GM12878 (cell line): ENCODE data around the gene KRT24.

Source experiments
- CTCF ChIP-seq, 3 experiments: IDR thresholded peaks in 2 of 3; conservative IDR thresholded peaks in 1 of 3; 2 replicates each; pipeline ENCODE4 v1.5.1; 2011; ENCODE audit warnings: low read depth in 3 of 3, low read length in 3 of 3, mild to moderate bottlenecking in 3 of 3, control low read depth in 2 of 3, moderate library complexity in 2 of 3, inconsistent platforms in 1 of 3, mixed read lengths in 1 of 3; ENCODE audit not compliant: control insufficient read depth in 2 of 3, insufficient read depth in 1 of 3; ENCODE audit errors: extremely low read depth in 1 of 3
- EGR1 ChIP-seq, 2 experiments: IDR thresholded peaks; 1 replicate in 1 of 2; 2 replicates in 1 of 2; pipeline ENCODE4 v1.6.1; 2011 to 2012; ENCODE audit warnings: low read depth in 2 of 2, low read length in 2 of 2, borderline replicate concordance in 1 of 2, mild to moderate bottlenecking in 1 of 2, moderate library complexity in 1 of 2
- EZH2 ChIP-seq: IDR thresholded peaks from 2 replicates; pipeline ENCODE4 v1.6.1; 2012; ENCODE audit warnings: low read depth, mild to moderate bottlenecking, control low read depth, inconsistent platforms, low read length, borderline replicate concordance; ENCODE audit not compliant: control insufficient read depth
- KDM1A ChIP-seq: fragments of 200-600 bp; sonication (generic); IDR thresholded peaks from 2 replicates; pipeline ENCODE4 v1.6.1; 2016; ENCODE audit warnings: borderline replicate concordance
- PAX8 ChIP-seq: fragments of 450-650 bp; IDR thresholded peaks from 2 replicates; pipeline ENCODE4 v1.6.1; 2017; ENCODE audit warnings: mild to moderate bottlenecking, moderate library complexity
- SP1 ChIP-seq: IDR thresholded peaks from one replicate; pipeline ENCODE4 v1.6.1; 2011; ENCODE audit warnings: low read depth, low read length

GRCh38 chr17:40672654-40673053 lies 30.9 kb downstream of the KRT24 start:
- TF ChIP-seq SP1 (no peak), EZH2 (no peak), EGR1 (IDR thresholded peaks at IDR 0.05; ENCODE audit: borderline replicate concordance in 1 of 2, low read depth in 2 of 2, low read length in 2 of 2) (no peak), CTCF (IDR thresholded peaks at IDR 0.05 in 2 of 3, conservative IDR thresholded peaks at IDR 0.05 in 1 of 3; ENCODE audit: control insufficient read depth in 2 of 3, extremely low read depth in 1 of 3, insufficient read depth in 1 of 3, low read depth in 3 of 3, low read length in 3 of 3) (no peak), KDM1A (no peak), PAX8 (no peak)
